ENCODE measurements around the gene GPR107.

DNA sequence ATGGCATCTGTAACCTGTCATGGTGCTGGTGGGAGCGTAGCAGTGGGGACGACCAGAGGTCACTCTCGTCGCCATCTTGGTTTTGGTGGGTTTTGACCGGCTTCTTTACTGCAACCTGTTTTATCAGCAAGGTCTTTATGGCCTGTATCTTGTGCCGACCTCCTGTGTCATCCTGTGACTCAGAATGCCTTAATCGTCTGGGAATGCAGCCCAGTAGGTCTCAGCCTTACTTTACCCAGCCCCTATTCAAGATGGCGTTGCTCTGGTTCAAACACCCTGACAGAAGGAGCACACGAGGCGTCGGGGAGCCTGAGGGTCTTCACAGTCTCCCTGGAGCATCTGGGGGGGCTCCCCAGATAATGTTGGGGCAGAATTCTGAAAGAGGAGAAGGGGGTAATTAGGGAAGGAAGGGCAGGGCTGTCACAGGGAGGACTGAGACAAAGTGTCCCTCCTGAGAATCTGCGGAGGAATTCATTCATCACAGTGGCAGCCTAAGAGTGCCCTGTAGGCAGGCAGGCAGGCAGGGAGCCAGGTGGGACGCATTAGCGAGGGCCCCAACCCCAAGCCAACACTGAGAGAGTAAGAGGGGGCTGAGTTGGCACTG, 97.2 kb downstream of the GPR107 start:
- no peak for TF ChIP-seq CTCF (IDR thresholded peaks at IDR 0.05)
- no peak for TF ChIP-seq POLR2A (IDR thresholded peaks at IDR 0.05; ENCODE audit: low read depth)

Data from esophagus muscularis mucosa (tissue), 3 donors.